ENCODE results near the gene PHLDB3. TPM values are rescaled to one million over a fixed set of nuclear protein-coding genes. Genes with fewer than 3 reads are reported as not detected.

The PHLDB3 gene
- total RNA-seq, 1 donor from 2014 or later = 13.4 TPM

Other genes with a start within 250 kb of the PHLDB3 start
- 0.18 and 0.31 TPM in 2 replicates for gene PSG9, start 235.2 kb downstream of the PHLDB3 start, total RNA-seq
- not detected in 2 replicates for gene CD177, start 151.1 kb downstream of the PHLDB3 start, total RNA-seq
- gene TEX101, start 89.9 kb downstream of the PHLDB3 start, total RNA-seq = not detected in 2 replicates
- gene LYPD3, start 39.1 kb downstream of the PHLDB3 start, total RNA-seq = 0.22 and 0.54 TPM in 2 replicates
- 43.7 and 50.7 TPM in 2 replicates for gene ETHE1, start 22.5 kb upstream of the PHLDB3 start, total RNA-seq
- 1.3 and 1.4 TPM in 2 replicates for gene ZNF575, start 28.4 kb upstream of the PHLDB3 start, total RNA-seq
- gene XRCC1, start 70.8 kb upstream of the PHLDB3 start, total RNA-seq = 14.6 and 14.7 TPM in 2 replicates
- 0.30 and 0.96 TPM in 2 replicates for gene PINLYP, start 71.1 kb upstream of the PHLDB3 start, total RNA-seq
- 49.8 and 60.7 TPM in 2 replicates for gene IRGQ, start 91.4 kb upstream of the PHLDB3 start, total RNA-seq
- 13.8 and 14.5 TPM in 2 replicates for gene ZNF576, start 91.8 kb upstream of the PHLDB3 start, total RNA-seq
- 0.23 TPM in 1 of 2 replicates, not detected in the other for gene SRRM5, start 107.3 kb upstream of the PHLDB3 start, total RNA-seq
- gene ZNF428, start 114.9 kb upstream of the PHLDB3 start, total RNA-seq = 53.4 and 54.7 TPM in 2 replicates
- gene CADM4, start 135.1 kb upstream of the PHLDB3 start, total RNA-seq = 40.8 and 52.1 TPM in 2 replicates
- 112 and 116 TPM in 2 replicates for gene PLAUR, start 165.4 kb upstream of the PHLDB3 start, total RNA-seq
- not detected in 2 replicates for gene IRGC, start 211.3 kb upstream of the PHLDB3 start, total RNA-seq

Measured in astrocyte (in vitro differentiated cells and primary cell).